ENCODE results near the gene STON1. TPM values are rescaled to one million over a fixed set of nuclear protein-coding genes. Genes with fewer than 3 reads are reported as not detected.
A peak's percentile ranks its signal among the peaks of the same experiment; 100 is the strongest.

The STON1 gene
- polyA plus RNA-seq, 2 of the 4 experiments (the other 2 are of a cell fraction) = 0.88 to 1.0 TPM

DNA sequence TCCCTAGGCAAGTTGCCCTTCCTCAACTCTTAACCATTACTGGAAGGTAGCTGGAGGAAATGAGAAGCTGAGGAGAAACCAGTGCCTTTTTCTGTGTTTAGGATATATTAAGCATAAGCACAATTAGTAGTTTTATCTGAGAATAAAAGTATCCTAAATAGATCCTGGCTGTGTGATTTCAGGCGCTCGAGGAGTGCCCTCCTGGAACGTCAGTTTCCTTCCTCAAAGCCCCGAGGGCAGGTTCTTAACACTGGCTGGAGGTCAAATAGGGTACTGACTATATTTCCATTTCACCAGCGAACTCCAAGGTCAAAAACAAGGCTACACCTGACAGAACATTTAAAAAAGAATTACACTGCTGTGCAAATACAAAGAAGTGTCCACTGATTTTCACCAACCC, 1.5 kb upstream of the STON1 start:
- ChIA-PET POLR2A (no interaction called here), CTCF (interaction anchor here (0.6 to 2.4 kb wide), 2 partner anchors 11 to 58 kb away, joined by 3 to 6 read pairs; no protein-coding TSS in a partner anchor)
- no peak overlapping the region for H3K27ac ChIP-seq
- DNase-seq (ENCODE audit: low read depth in 1 of 2, low spot score in 1 of 2) (no peak), ATAC-seq (no peak), FAIRE-seq (no peak)
- TF ChIP-seq HOXA7 (CRISPR knock-in tag; IDR thresholded peaks at IDR 0.05) (no peak), HOXB13 (CRISPR knock-in tag; IDR thresholded peaks at IDR 0.05; ENCODE audit: low read depth) (no peak), ZC3H11A (IDR thresholded peaks at IDR 0.05) (no peak), CEBPB (IDR thresholded peaks at IDR 0.05) (no peak), ELK1 (IDR thresholded peaks at IDR 0.05; ENCODE audit: low read depth, low read length) (no peak), RFX5 (IDR thresholded peaks at IDR 0.05) (no peak), FOSB (CRISPR knock-in tag; IDR thresholded peaks at IDR 0.05) (no peak), SREBF2 (IDR thresholded peaks at IDR 0.05) (no peak), PBX3 (IDR thresholded peaks at IDR 0.05) (no peak), KDM1A (IDR thresholded peaks at IDR 0.05; ENCODE audit: low read depth) (no peak), CHD2 (IDR thresholded peaks at IDR 0.05; ENCODE audit: low read length, partially characterized antibody) (no peak), MAFK (IDR thresholded peaks at IDR 0.05; ENCODE audit: partially characterized antibody) (no peak)
- TF ChIP-seq, protein P1, sequence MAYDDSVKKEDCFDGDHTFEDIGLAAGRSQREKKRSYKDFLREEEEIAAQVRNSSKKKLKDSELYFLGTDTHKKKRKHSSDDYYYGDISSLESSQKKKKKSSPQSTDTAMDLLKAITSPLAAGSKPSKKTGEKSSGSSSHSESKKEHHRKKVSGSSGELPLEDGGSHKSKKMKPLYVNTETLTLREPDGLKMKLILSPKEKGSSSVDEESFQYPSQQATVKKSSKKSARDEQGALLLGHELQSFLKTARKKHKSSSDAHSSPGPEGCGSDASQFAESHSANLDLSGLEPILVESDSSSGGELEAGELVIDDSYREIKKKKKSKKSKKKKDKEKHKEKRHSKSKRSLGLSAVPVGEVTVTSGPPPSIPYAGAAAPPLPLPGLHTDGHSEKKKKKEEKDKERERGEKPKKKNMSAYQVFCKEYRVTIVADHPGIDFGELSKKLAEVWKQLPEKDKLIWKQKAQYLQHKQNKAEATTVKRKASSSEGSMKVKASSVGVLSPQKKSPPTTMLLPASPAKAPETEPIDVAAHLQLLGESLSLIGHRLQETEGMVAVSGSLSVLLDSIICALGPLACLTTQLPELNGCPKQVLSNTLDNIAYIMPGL (CRISPR knock-in tag; IDR thresholded peaks at IDR 0.05; ENCODE audit: borderline replicate concordance) = no peak
- H3K4me1 ChIP-seq = peaks cover 9% of the 10 kb centered on the region; the same call in 1 of the 3 replicates
- no peak overlapping the region for H3K4me3 ChIP-seq
- H3K4me2 ChIP-seq = no peak overlapping the region
- WGBS (ENCODE audit: missing lambda C conversion rate) = 79% methylated on average over 5 of the region's 5 CpGs
- no peaks in the 10 kb centered on the region for H3K9me3 ChIP-seq

- Histone ChIP-seq H3K27ac (peak overlapping the region in 1 of 2 experiments; percentile 83; a peak in 2 of 6 replicates), H3K4me1 (peaks cover 9% of the 10 kb centered on the region; the same call in 1 of the 3 replicates), H3K4me3 (peak overlapping the region; percentile 91; the same call in 1 of the 3 replicates), H3K9me3 (no peaks in the 10 kb centered on the region), H3K4me2 (peak overlapping the region; percentile 90)
- FAIRE-seq (no peak), DNase-seq (ENCODE audit: low read depth in 1 of 2, low spot score in 1 of 2) (no peak), ATAC-seq (peak; percentile 23 to 24; a peak in 2 of 6 replicates)
- TF ChIP-seq BHLHE40 (IDR thresholded peaks at IDR 0.05; ENCODE audit: low read depth, low read length) = no peak
- no peak for TF ChIP-seq RARB (CRISPR knock-in tag; IDR thresholded peaks at IDR 0.05)
- TF ChIP-seq, protein P1 (CRISPR knock-in tag; IDR thresholded peaks at IDR 0.05; ENCODE audit: borderline replicate concordance) = no peak
- TF ChIP-seq JUNB (IDR thresholded peaks at IDR 0.05) = no peak
- TF ChIP-seq SREBF2 (IDR thresholded peaks at IDR 0.05) = no peak
- TF ChIP-seq, protein P2, sequence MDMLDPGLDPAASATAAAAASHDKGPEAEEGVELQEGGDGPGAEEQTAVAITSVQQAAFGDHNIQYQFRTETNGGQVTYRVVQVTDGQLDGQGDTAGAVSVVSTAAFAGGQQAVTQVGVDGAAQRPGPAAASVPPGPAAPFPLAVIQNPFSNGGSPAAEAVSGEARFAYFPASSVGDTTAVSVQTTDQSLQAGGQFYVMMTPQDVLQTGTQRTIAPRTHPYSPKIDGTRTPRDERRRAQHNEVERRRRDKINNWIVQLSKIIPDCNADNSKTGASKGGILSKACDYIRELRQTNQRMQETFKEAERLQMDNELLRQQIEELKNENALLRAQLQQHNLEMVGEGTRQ (IDR thresholded peaks at IDR 0.05) = no peak
- TF ChIP-seq, protein P3, sequence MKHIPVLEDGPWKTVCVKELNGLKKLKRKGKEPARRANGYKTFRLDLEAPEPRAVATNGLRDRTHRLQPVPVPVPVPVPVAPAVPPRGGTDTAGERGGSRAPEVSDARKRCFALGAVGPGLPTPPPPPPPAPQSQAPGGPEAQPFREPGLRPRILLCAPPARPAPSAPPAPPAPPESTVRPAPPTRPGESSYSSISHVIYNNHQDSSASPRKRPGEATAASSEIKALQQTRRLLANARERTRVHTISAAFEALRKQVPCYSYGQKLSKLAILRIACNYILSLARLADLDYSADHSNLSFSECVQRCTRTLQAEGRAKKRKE (CRISPR knock-in tag; IDR thresholded peaks at IDR 0.05; ENCODE audit: low read depth) = no peak
- TF ChIP-seq GATA3 (IDR thresholded peaks at IDR 0.05; ENCODE audit: borderline replicate concordance) = no peak
- no peak for TF ChIP-seq TP53 (CRISPR knock-in tag; IDR thresholded peaks at IDR 0.05)
- TF ChIP-seq TFCP2L1 (CRISPR knock-in tag; IDR thresholded peaks at IDR 0.05) = no peak
- CTCF ChIA-PET = interaction anchor here (1.2 to 2.4 kb wide), 2 partner anchors 14 to 58 kb away, joined by 5 to 6 read pairs; no protein-coding TSS in a partner anchor
- 68% methylated on average over 7 of the region's 7 CpGs for WGBS (ENCODE audit: missing lambda C conversion rate)
- POLR2A ChIA-PET = no interaction called here
These were observed 760 bp upstream of the STON1 start for GRCh38 chr2:48529194-48529593.
